ENCODE results near the gene ENTPD6. TPM values are rescaled to one million over a fixed set of nuclear protein-coding genes. Genes with fewer than 3 reads are reported as not detected.
A peak's percentile ranks its signal among the peaks of the same experiment; 100 is the strongest.

ENTPD6 gene
- total RNA-seq, 4 donors from 2014 or later, result 33.8 to 103 (median 47.0) TPM

GRCh38 chr20:25218109-25218486, 22.6 kb downstream of the ENTPD6 start:
- no peaks in the 10 kb centered on the region for H3K27me3 ChIP-seq
- no peak overlapping the region for H3K27ac ChIP-seq
- 90% methylated on average over 8 of the region's 8 CpGs for WGBS
- peak in 1 of 2 donors; percentile 34 for DNase-seq (ENCODE audit: low spot score in 2 of 2)
- H3K4me1 ChIP-seq, result no peaks in the 10 kb centered on the region
- H3K4me3 ChIP-seq, result no peak overlapping the region
- H3K36me3 ChIP-seq, result peaks cover 70% of the 10 kb centered on the region
- TF ChIP-seq POLR2AphosphoS5 (IDR thresholded peaks at IDR 0.05) (no peak), EP300 (IDR thresholded peaks at IDR 0.05) (no peak), CTCF (IDR thresholded peaks at IDR 0.05) (no peak), POLR2A (IDR thresholded peaks at IDR 0.05) (no peak)
- H3K9me3 ChIP-seq, result no peaks in the 10 kb centered on the region

- DNase-seq (ENCODE audit: low spot score in 2 of 2), result peak in 1 of 2 donors; percentile 67
These were observed 23.0 kb downstream of the ENTPD6 start for GRCh38 chr20:25218492-25218891.

GRCh38 chr20:25219365-25219764, 23.9 kb downstream of the ENTPD6 start:
- no peak overlapping the region for H3K27ac ChIP-seq
- no peaks in the 10 kb centered on the region for H3K9me3 ChIP-seq
- no peaks in the 10 kb centered on the region for H3K27me3 ChIP-seq
- no peak for TF ChIP-seq CTCF (IDR thresholded peaks at IDR 0.05)
- no peak for TF ChIP-seq EP300 (IDR thresholded peaks at IDR 0.05)
- no peak for TF ChIP-seq POLR2AphosphoS5 (IDR thresholded peaks at IDR 0.05)
- no peak for TF ChIP-seq POLR2A (IDR thresholded peaks at IDR 0.05)
- no peak overlapping the region for H3K4me3 ChIP-seq
- peak in 1 of 2 donors; percentile 45 for DNase-seq (ENCODE audit: low spot score in 2 of 2)
- no peaks in the 10 kb centered on the region for H3K4me1 ChIP-seq
- 91% methylated on average over 4 of the region's 7 CpGs for WGBS
- H3K36me3 ChIP-seq, result peaks cover 57% of the 10 kb centered on the region

More at GRCh38 chr20:25218492-25218891, 23.0 kb downstream of the ENTPD6 start:
- Histone ChIP-seq H3K27me3 (no peaks in the 10 kb centered on the region), H3K36me3 (peaks cover 66% of the 10 kb centered on the region), H3K27ac (no peak overlapping the region), H3K9me3 (no peaks in the 10 kb centered on the region), H3K4me3 (no peak overlapping the region), H3K4me1 (no peaks in the 10 kb centered on the region)
- WGBS, result 94% methylated on average over 7 of the region's 12 CpGs
- TF ChIP-seq POLR2AphosphoS5 (IDR thresholded peaks at IDR 0.05) (no peak), POLR2A (IDR thresholded peaks at IDR 0.05) (no peak), EP300 (IDR thresholded peaks at IDR 0.05) (no peak), CTCF (IDR thresholded peaks at IDR 0.05) (no peak)

- no peak for TF ChIP-seq POLR2A (IDR thresholded peaks at IDR 0.05)
- no peak for TF ChIP-seq CTCF (IDR thresholded peaks at IDR 0.05)
- no peak for TF ChIP-seq POLR2AphosphoS5 (IDR thresholded peaks at IDR 0.05)
- TF ChIP-seq EP300 (IDR thresholded peaks at IDR 0.05), result no peak
- peak in 1 of 2 donors; percentile 65 for DNase-seq (ENCODE audit: low spot score in 2 of 2)
- 69% methylated on average over 7 of the region's 16 CpGs for WGBS
- Histone ChIP-seq H3K4me3 (no peak overlapping the region), H3K27ac (no peak overlapping the region), H3K4me1 (no peaks in the 10 kb centered on the region), H3K36me3 (peaks cover 52% of the 10 kb centered on the region), H3K9me3 (no peaks in the 10 kb centered on the region), H3K27me3 (no peaks in the 10 kb centered on the region)
These were observed 24.7 kb downstream of the ENTPD6 start for GRCh38 chr20:25220021-25220730.

- TF ChIP-seq POLR2AphosphoS5 (IDR thresholded peaks at IDR 0.05) (no peak), EP300 (IDR thresholded peaks at IDR 0.05) (no peak), CTCF (IDR thresholded peaks at IDR 0.05) (no peak), POLR2A (IDR thresholded peaks at IDR 0.05) (no peak)
- peak in 1 of 2 donors; percentile 55 for DNase-seq (ENCODE audit: low spot score in 2 of 2)
- Histone ChIP-seq H3K9me3 (no peaks in the 10 kb centered on the region), H3K27me3 (no peaks in the 10 kb centered on the region), H3K36me3 (peaks cover 46% of the 10 kb centered on the region), H3K27ac (no peak overlapping the region), H3K4me1 (no peaks in the 10 kb centered on the region), H3K4me3 (no peak overlapping the region)
- 89% methylated on average over 9 of the region's 15 CpGs for WGBS
These were observed 25.5 kb downstream of the ENTPD6 start for GRCh38 chr20:25220810-25221591.
